Measurements from ENCODE around the gene MOB4. TPM values are rescaled to one million over a fixed set of nuclear protein-coding genes. Genes with fewer than 3 reads are reported as not detected.

Gene MOB4
- total and polyA plus RNA-seq, 10 of the 15 experiments (the other 5 are each of a cell fraction or from before 2014, with no cell fraction given) = 13.5 to 44.2 (median 32.4) TPM

- TF ChIP-seq WRNIP1 (IDR thresholded peaks at IDR 0.05; ENCODE audit: borderline replicate concordance, low read depth, low read length) = no peak
- no peak for TF ChIP-seq MYB (IDR thresholded peaks at IDR 0.05; ENCODE audit: borderline replicate concordance, low read depth, low read length)
- TF ChIP-seq ZNF217 (IDR thresholded peaks at IDR 0.05) = peak; percentile 78; the same call in 1 of the 2 replicates
- 0 out of 2 replicates have a peak, but pooled peaks have one; percentile 9 for TF ChIP-seq HDGF (IDR thresholded peaks at IDR 0.05)
- TF ChIP-seq BRCA1 (IDR thresholded peaks at IDR 0.05; ENCODE audit: low read depth, low read length) = no peak
- peak; percentile 85 for TF ChIP-seq CHD2 (IDR thresholded peaks at IDR 0.05; ENCODE audit: borderline replicate concordance, low read depth, low read length)
- TF ChIP-seq SP1 (IDR thresholded peaks at IDR 0.05; ENCODE audit: low read depth, low read length) = peak; percentile 91
- TF ChIP-seq CHD4 (IDR thresholded peaks at IDR 0.05) = no peak
- TF ChIP-seq ZBED1 (IDR thresholded peaks at IDR 0.05; ENCODE audit: borderline replicate concordance) = peak; percentile 82; the same call in 1 of the 2 replicates
- peak; percentile 71 for TF ChIP-seq PKNOX1 (IDR thresholded peaks at IDR 0.05)
- no peak for TF ChIP-seq STAT3 (IDR thresholded peaks at IDR 0.05; ENCODE audit: low read depth, low read length)
- TF ChIP-seq DPF2 (IDR thresholded peaks at IDR 0.05) = peak; percentile 82
- peak; percentile 63; the same call in 1 of the 2 replicates for TF ChIP-seq EED (IDR thresholded peaks at IDR 0.05; ENCODE audit: low read depth)
- peak; percentile 79 for TF ChIP-seq HCFC1 (IDR thresholded peaks at IDR 0.05; ENCODE audit: low read length)
- peak; percentile 87 for TF ChIP-seq POU2F2 (IDR thresholded peaks at IDR 0.05; ENCODE audit: borderline replicate concordance, low read depth, low read length)
- TF ChIP-seq ATF2 (IDR thresholded peaks at IDR 0.05; ENCODE audit: low read length) = no peak; the same call in 1 of the 2 replicates
- no peak for TF ChIP-seq ASH2L (IDR thresholded peaks at IDR 0.05; ENCODE audit: borderline replicate concordance, low read depth)
- TF ChIP-seq POLR2A (IDR thresholded peaks at IDR 0.05; ENCODE audit: low read depth, low read length) = peak; percentile 96
- peak; percentile 55 for TF ChIP-seq RAD51 (IDR thresholded peaks at IDR 0.05)
- TF ChIP-seq CEBPB (IDR thresholded peaks at IDR 0.05; ENCODE audit: borderline replicate concordance in 1 of 2, low read depth in 2 of 2, low read length in 2 of 2) = no peak
- TF ChIP-seq SIX5 (IDR thresholded peaks at IDR 0.05; ENCODE audit: low read depth, low read length, severe bottlenecking) = peak; percentile 41
- no peak for TF ChIP-seq EZH2 (IDR thresholded peaks at IDR 0.05; ENCODE audit: borderline replicate concordance, control insufficient read depth, low read depth, low read length)
- peak; percentile 36; the same call in 1 of the 2 replicates for TF ChIP-seq E2F4 (IDR thresholded peaks at IDR 0.05; ENCODE audit: low read depth, low read length)
- 0 out of 2 replicates have a peak, but pooled peaks have one; percentile 27 for TF ChIP-seq STAT1 (conservative IDR thresholded peaks at IDR 0.05)
- TF ChIP-seq MLLT1 (IDR thresholded peaks at IDR 0.05) = peak; percentile 42; the same call in 1 of the 2 replicates
- peak; percentile 84 for TF ChIP-seq RELA (IDR thresholded peaks at IDR 0.05; ENCODE audit: borderline replicate concordance, partially characterized antibody)
- peak; percentile 99; the same call in 1 of the 2 replicates for TF ChIP-seq RB1 (IDR thresholded peaks at IDR 0.05; ENCODE audit: borderline replicate concordance)
These were observed 16.0 kb upstream of the MOB4 start, which contains the start of the genes HSPD1 and HSPE1 (continued) for GRCh38 chr2:197499594-197500502.
